ENCODE measurements around the gene RTF1. TPM values are rescaled to one million over a fixed set of nuclear protein-coding genes. Genes with fewer than 3 reads are reported as not detected.
A peak's percentile ranks its signal among the peaks of the same experiment; 100 is the strongest.

The RTF1 gene
- total RNA-seq, 1 donor from 2014 or later = 27.9 TPM

DNA sequence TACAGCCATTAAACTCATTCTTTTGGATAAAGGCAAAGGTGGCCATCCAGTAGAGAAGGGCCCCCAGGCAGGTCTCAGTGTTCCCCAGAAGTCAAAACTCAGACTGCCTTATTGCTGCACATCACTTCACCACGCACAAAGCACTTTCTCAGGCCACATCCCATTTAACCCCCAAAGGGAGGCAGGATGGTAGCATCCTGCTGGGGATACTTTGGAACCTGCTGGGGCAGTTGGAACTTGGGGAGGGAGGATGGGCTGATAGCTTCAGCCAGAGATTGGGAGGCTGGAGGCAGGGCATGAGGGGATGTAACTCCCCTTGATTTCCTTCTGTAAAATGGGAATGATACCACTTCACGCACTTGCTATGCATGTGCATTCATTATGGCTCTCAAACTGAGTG, 81.8 kb downstream of the RTF1 start:
- H3K4me3 ChIP-seq (ENCODE audit: low read depth, low read length) = no peak overlapping the region
- DNase-seq (ENCODE audit: low read depth) = no peak
- TF ChIP-seq, protein P1, sequence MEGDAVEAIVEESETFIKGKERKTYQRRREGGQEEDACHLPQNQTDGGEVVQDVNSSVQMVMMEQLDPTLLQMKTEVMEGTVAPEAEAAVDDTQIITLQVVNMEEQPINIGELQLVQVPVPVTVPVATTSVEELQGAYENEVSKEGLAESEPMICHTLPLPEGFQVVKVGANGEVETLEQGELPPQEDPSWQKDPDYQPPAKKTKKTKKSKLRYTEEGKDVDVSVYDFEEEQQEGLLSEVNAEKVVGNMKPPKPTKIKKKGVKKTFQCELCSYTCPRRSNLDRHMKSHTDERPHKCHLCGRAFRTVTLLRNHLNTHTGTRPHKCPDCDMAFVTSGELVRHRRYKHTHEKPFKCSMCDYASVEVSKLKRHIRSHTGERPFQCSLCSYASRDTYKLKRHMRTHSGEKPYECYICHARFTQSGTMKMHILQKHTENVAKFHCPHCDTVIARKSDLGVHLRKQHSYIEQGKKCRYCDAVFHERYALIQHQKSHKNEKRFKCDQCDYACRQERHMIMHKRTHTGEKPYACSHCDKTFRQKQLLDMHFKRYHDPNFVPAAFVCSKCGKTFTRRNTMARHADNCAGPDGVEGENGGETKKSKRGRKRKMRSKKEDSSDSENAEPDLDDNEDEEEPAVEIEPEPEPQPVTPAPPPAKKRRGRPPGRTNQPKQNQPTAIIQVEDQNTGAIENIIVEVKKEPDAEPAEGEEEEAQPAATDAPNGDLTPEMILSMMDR (IDR thresholded peaks at IDR 0.05; ENCODE audit: insufficient read depth, low read length, poor library complexity, severe bottlenecking) = no peak
- H3K27me3 ChIP-seq (ENCODE audit: control insufficient read depth, insufficient read depth, low read length) = peaks cover 47% of the 10 kb centered on the region
- H3K36me3 ChIP-seq (ENCODE audit: control insufficient read depth, insufficient read depth, low read length) = no peaks in the 10 kb centered on the region

DNA sequence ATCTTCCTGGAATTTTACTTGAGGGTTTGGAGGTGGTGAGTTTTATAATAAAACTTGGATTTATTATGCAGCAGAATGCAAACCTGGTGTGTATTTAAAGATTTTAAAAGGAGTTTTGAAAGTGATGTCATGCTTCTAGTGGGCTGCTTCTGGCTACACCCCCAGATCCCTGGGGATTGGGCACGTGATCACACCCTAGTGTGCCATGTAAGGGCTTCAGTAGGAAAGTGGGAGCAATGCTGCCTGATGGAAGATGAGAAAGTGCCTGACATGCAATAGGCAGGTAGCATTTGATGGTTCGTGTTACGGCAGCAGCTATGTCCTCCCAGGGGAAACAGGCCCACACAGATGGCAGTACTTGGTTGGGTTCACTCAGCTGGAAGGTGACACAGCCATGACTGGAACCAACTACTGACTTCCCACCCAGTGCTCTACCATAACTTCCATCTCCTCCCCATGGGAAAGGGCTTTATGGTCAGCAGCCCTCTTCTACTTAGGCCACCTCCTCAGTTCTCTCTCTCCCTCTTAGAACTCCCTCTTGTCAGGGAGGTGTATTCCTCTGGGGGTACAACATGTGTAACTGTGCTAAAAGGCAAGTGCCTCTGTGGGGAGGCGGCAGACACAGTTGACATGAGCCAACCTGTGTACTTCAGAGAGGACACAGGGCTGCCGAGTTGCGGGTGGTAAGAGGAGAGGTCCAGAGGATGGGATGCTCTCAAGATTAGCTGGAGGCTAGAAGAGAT, 82.4 kb downstream of the RTF1 start:
- peaks cover 43% of the 10 kb centered on the region for H3K27me3 ChIP-seq (ENCODE audit: control insufficient read depth, insufficient read depth, low read length)
- TF ChIP-seq, protein P1 (IDR thresholded peaks at IDR 0.05; ENCODE audit: insufficient read depth, low read length, poor library complexity, severe bottlenecking) = no peak
- H3K36me3 ChIP-seq (ENCODE audit: control insufficient read depth, insufficient read depth, low read length) = no peaks in the 10 kb centered on the region
- H3K4me3 ChIP-seq (ENCODE audit: low read depth, low read length) = no peak overlapping the region
- DNase-seq (ENCODE audit: low read depth) = no peak

DNA sequence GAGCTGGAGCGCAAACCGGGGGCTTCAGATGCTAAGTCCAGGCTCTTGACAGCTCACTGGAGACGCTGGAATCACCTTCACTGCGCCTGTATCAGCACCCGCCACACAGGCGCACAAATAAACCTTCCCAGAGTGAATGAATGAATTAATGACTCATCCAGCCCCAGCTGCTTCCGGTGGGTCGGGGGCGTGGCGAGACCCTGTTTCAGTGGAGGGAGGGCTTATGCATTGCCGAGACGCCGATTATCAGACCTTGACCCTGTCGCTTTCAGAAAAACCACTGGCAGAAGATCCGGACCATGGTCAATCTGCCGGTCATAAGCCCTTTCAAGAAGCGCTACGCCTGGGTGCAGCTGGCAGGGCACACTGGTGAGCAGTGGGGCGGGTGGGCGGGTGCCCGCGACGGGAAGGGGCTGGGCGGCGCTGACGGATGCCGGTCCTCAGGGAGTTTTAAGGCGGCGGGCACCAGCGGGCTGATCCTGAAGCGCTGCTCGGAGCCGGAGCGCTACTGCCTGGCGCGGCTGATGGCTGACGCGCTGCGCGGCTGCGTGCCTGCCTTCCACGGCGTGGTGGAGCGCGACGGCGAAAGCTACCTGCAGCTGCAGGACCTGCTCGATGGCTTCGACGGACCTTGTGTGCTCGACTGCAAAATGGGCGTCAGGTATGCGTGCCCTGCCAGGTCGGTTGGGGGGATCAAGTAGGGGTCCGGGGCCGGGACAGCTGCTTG, 84.5 kb downstream of the RTF1 start:
- peaks cover 27% of the 10 kb centered on the region for H3K27me3 ChIP-seq (ENCODE audit: control insufficient read depth, insufficient read depth, low read length)
- H3K36me3 ChIP-seq (ENCODE audit: control insufficient read depth, insufficient read depth, low read length) = no peaks in the 10 kb centered on the region
- H3K4me3 ChIP-seq (ENCODE audit: low read depth, low read length) = peak overlapping the region; percentile 29
- TF ChIP-seq, protein P1 (IDR thresholded peaks at IDR 0.05; ENCODE audit: insufficient read depth, low read length, poor library complexity, severe bottlenecking) = no peak
- DNase-seq (ENCODE audit: low read depth) = no peak

DNA sequence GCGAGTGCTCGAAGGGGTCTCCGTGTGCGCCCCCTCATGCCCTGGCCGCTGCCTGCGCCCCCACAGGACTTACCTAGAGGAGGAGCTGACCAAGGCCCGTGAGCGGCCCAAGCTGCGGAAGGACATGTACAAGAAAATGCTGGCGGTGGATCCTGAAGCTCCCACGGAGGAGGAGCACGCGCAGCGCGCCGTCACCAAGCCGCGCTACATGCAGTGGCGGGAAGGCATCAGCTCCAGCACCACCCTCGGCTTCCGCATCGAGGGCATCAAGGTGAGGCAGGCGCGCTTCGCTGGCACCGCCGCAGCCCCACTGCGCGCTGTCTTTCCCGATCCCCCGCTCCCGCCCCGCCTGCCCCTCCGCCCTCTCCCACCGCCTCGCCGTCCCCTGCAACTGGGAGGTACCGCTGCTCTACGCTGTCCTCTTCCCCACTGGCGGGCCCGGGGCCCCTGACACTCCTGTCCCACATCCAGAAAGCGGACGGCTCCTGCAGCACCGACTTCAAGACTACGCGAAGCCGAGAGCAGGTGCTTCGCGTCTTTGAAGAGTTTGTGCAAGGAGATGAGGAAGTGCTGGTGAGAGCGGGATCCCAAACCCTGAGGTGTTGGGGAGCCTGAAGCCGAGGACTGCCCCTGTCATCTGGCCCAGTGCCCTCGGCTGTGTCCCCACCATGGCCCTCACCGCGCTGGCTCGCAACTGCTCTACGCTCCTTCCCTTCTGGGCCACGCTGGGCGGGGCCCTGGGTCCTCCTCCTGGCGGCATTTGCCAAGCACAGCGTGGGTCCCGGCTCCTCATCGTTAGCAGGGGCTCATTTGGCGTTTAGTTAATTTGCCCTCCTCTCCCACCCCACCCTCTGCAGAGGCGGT, 85.3 kb downstream of the RTF1 start:
- Histone ChIP-seq H3K27me3 (ENCODE audit: control insufficient read depth, insufficient read depth, low read length) (peaks cover 25% of the 10 kb centered on the region), H3K4me3 (ENCODE audit: low read depth, low read length) (no peak overlapping the region), H3K36me3 (ENCODE audit: control insufficient read depth, insufficient read depth, low read length) (no peaks in the 10 kb centered on the region)
- TF ChIP-seq, protein P1 (IDR thresholded peaks at IDR 0.05; ENCODE audit: insufficient read depth, low read length, poor library complexity, severe bottlenecking) = no peak
- DNase-seq (ENCODE audit: low read depth) = no peak

DNA sequence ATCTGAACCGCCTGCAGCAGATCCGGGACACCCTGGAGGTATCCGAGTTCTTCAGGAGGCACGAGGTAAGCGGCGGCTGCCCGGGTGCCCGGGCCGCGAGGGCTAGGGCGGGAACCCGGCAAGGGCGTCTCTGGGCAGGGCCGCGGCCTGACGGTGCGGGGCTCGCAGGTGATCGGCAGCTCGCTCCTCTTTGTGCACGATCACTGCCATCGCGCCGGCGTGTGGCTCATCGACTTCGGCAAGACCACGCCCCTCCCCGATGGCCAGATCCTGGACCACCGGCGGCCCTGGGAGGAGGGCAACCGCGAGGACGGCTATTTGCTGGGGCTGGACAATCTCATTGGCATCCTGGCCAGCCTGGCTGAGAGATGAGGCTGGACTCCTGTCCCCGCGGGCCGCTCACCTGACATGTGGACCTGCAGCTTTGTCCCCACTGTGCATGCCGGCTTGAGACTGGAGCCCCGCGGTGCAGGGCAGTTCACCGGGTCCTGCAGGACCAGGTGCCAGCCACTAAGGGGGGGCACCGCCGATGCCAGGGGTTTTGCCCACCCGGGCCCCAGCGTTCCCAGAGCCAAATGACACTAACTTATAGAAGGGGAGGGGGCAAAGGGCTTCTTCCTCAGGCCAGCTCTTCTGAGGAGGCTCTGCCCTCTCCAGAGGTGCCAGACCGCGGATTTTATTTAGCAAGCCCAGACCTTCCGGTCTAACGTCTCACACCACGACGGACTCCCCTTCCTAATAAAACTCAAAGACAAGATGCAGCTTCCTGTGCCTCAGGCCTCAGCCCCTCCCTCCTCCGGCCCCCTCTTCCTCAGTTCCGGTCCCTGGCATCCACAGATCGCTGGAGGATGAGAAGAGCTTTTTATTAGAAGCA, 86.1 kb downstream of the RTF1 start:
- TF ChIP-seq, protein P1 (IDR thresholded peaks at IDR 0.05; ENCODE audit: insufficient read depth, low read length, poor library complexity, severe bottlenecking) = no peak
- peaks cover 25% of the 10 kb centered on the region for H3K27me3 ChIP-seq (ENCODE audit: control insufficient read depth, insufficient read depth, low read length)
- no peak overlapping the region for H3K4me3 ChIP-seq (ENCODE audit: low read depth, low read length)

More for the DNA sequence above, 86.1 kb downstream of the RTF1 start:
- no peaks in the 10 kb centered on the region for H3K36me3 ChIP-seq (ENCODE audit: control insufficient read depth, insufficient read depth, low read length)
- no peak for DNase-seq (ENCODE audit: low read depth)
